GM12878 (cell line): ENCODE data around the gene AOPEP. TPM values are rescaled to one million over a fixed set of nuclear protein-coding genes. Genes with fewer than 3 reads are reported as not detected.

Source experiments
- ATAC-seq: fragments of 200-7000 bp; cut with Tn5 transposase; 3 replicates; pipeline ENCODE4 v1.9.1; 2020; ENCODE audit warnings: mild to moderate bottlenecking, moderate library complexity
- BruUV-seq: library from RNA; stranded (reverse); fragments of 400-500 nt; replicated peaks from 2 replicates; lab custom pipeline; 2021; lab: Mats Ljungman, UMichigan
- CTCF ChIA-PET: fragments of 300-600 bp; sonication (Branson Sonifier 250); formaldehyde crosslinking; extraction: SDS; loops from one replicate; lab custom pipeline; 2021; ENCODE audit warnings: inconsistent platforms; lab: Yijun Ruan, JAX
- POLR2A ChIA-PET: fragments of 350-600 bp; formaldehyde crosslinking; extraction: SDS; loops from one replicate; lab custom pipeline; 2021; ENCODE audit warnings: inconsistent platforms; lab: Charles Lee
- RAD21 ChIA-PET: fragments of 300-600 bp; sonication (Branson Sonifier 250); formaldehyde crosslinking; loops from one replicate; lab custom pipeline; 2023; ENCODE audit warnings: antibody characterized with exemption; ENCODE audit not compliant: unreplicated experiment; lab: Charles Lee
- SMC1A ChIA-PET: fragments of 300-600 bp; sonication (Branson Sonifier 250); formaldehyde crosslinking; loops from one replicate; lab custom pipeline; 2023; ENCODE audit not compliant: unreplicated experiment, uncharacterized antibody; lab: Charles Lee
- DNase-seq: peaks from one replicate; pipeline ENCODE4 v3.0.0-alpha.2; 2011; ENCODE audit warnings: low read depth, low spot score
- FAIRE-seq: peaks from 3 replicates; lab custom pipeline; 2011; peaks lifted over from hg19 to GRCh38; lab: Jason Lieb, UNC
- H2AFZ ChIP-seq: 2 replicates; pipeline ENCODE4 v1.6.0; 2011; ENCODE audit warnings: low read depth, low read length, control low read depth; ENCODE audit not compliant: control insufficient read depth
- H3K27ac ChIP-seq: 2 replicates; pipeline ENCODE4 v1.5.1; 2011; ENCODE audit warnings: control low read depth; ENCODE audit not compliant: control insufficient read depth, insufficient read depth
- H3K27me3 ChIP-seq, 2 experiments: replicated peaks in 1 of 2; 2 replicates each; pipeline versions ENCODE4 v1.6.0 to v1.6.1; 2011; ENCODE audit warnings: low read length in 1 of 2; ENCODE audit not compliant: control insufficient read depth in 2 of 2, insufficient read depth in 2 of 2
- H3K36me3 ChIP-seq, 2 experiments: 2 replicates each; pipeline ENCODE4 v1.5.1; 2011; ENCODE audit warnings: low read length in 1 of 2; ENCODE audit not compliant: control insufficient read depth in 2 of 2, insufficient read depth in 2 of 2
- H3K4me1 ChIP-seq: 2 replicates; pipeline ENCODE4 v1.6.1; 2011; ENCODE audit warnings: mild to moderate bottlenecking, low read length, moderate library complexity, mixed read lengths; ENCODE audit not compliant: control insufficient read depth, insufficient read depth
- H3K4me2 ChIP-seq: 2 replicates; pipeline ENCODE4 v1.6.0; 2011; ENCODE audit warnings: control low read depth; ENCODE audit not compliant: control insufficient read depth, insufficient read depth
- H3K4me3 ChIP-seq: fragments of 200-600 bp; sonication (generic); 2 replicates; pipeline ENCODE4 v1.5.1; 2016
- H3K79me2 ChIP-seq: 2 replicates; pipeline ENCODE4 v1.6.0; 2011; ENCODE audit warnings: low read length; ENCODE audit not compliant: control insufficient read depth, insufficient read depth
- H3K9ac ChIP-seq: 2 replicates; pipeline ENCODE4 v1.8.0; 2011; ENCODE audit warnings: low read length, control low read depth, mixed read lengths; ENCODE audit not compliant: control insufficient read depth, insufficient read depth
- H3K9me3 ChIP-seq: replicated peaks from 3 replicates; pipeline ENCODE4 v1.5.1; 2011; ENCODE audit warnings: mild to moderate bottlenecking, low read length; ENCODE audit not compliant: control insufficient read depth, insufficient read depth
- H4K20me1 ChIP-seq: 2 replicates; pipeline ENCODE4 v1.6.0; 2011; ENCODE audit not compliant: control insufficient read depth, insufficient read depth
- CBX3 ChIP-seq: fragments of 200-600 bp; sonication (generic); IDR thresholded peaks from 2 replicates; pipeline ENCODE4 v1.6.1; 2016; ENCODE audit warnings: low read depth, borderline replicate concordance
- IRF4 ChIP-seq: IDR thresholded peaks from 2 replicates; pipeline ENCODE4 v1.6.1; 2011; ENCODE audit warnings: low read depth, low read length
- MYC ChIP-seq: IDR thresholded peaks from 2 replicates; pipeline ENCODE4 v1.6.1; 2011; ENCODE audit warnings: mild to moderate bottlenecking, low read length, moderate library complexity, inconsistent platforms; ENCODE audit not compliant: insufficient read depth, insufficient replicate concordance, insufficient read length, severe bottlenecking
- NRF1 ChIP-seq: conservative IDR thresholded peaks from 2 replicates; pipeline ENCODE4 v1.6.1; 2011; ENCODE audit warnings: mild to moderate bottlenecking, low read depth, low read length, improper control_type of control experiment
- PKNOX1 ChIP-seq: fragments of 450-650 bp; IDR thresholded peaks from 2 replicates; pipeline ENCODE4 v1.6.1; 2016; ENCODE audit warnings: mild to moderate bottlenecking
- PML ChIP-seq: IDR thresholded peaks from 2 replicates; pipeline ENCODE4 v1.6.1; 2012; ENCODE audit warnings: low read length, inconsistent platforms
- PRDM15 ChIP-seq: fragments of 450-650 bp; formaldehyde crosslinking; IDR thresholded peaks from 2 replicates; pipeline ENCODE4 v1.4.0; 2020; ENCODE audit warnings: mild to moderate bottlenecking, moderate library complexity
- SREBF1 ChIP-seq: IDR thresholded peaks from 2 replicates; pipeline ENCODE4 v1.6.1; 2012; ENCODE audit warnings: mild to moderate bottlenecking, low read length
- SRF ChIP-seq, 2 experiments: IDR thresholded peaks; 2 replicates each; pipeline ENCODE4 v1.6.1; 2011; ENCODE audit warnings: low read depth in 2 of 2, low read length in 2 of 2, mild to moderate bottlenecking in 1 of 2, moderate library complexity in 1 of 2
- ZNF384 ChIP-seq: IDR thresholded peaks from 2 replicates; pipeline ENCODE4 v1.6.1; 2012; ENCODE audit warnings: low read depth, mild to moderate bottlenecking, low read length, improper control_type of control experiment, borderline replicate concordance
- WGBS: methylation state at CpG from one replicate; pipeline ENCODE4 v1.1.6; 2016; ENCODE audit warnings: low lambda C conversion rate; ENCODE audit not compliant: insufficient replicate concordance, insufficient coverage; ENCODE audit errors: missing lambda C conversion rate; 5-methylcytosine and 5-hydroxymethylcytosine counted together
- in situ Hi-C: fragments of 300-500 bp; cut with MboI; formaldehyde crosslinking; loops from 9 replicates; pipeline ENCODE4 v1.14.3; 2018; ENCODE audit warnings: mixed read lengths
- intact Hi-C: fragments of 100-400 bp; cut with micrococcal nuclease; formaldehyde crosslinking; loops from one replicate; pipeline ENCODE4 v1.14.2; 2022; ENCODE audit not compliant: unreplicated experiment
- polyA plus RNA-seq, 11 experiments: library from polyadenylated mRNA; depleted of rRNA in 4 of 11; unstranded in 6 of 11; stranded (reverse) in 5 of 11; fragments of >200 nt; fragmentation: Nextera tagmentation in 4 of 11; fragmentation: Illumina TruSeq in 1 of 11; extraction: Ambion mirVana in 4 of 11; extraction: Trizol in 1 of 11; gene quantifications; 1 replicate in 1 of 11; 2 replicates in 10 of 11; pipeline versions ENCODE4 v1.2.1 to v1.2.3, GENCODE V29; 2011 to 2016; ENCODE audit warnings: inconsistent platforms in 2 of 11, missing spikeins in 2 of 11, low read depth in 1 of 11
- total RNA-seq, 4 experiments: library from RNA; depleted of rRNA in 3 of 4; stranded (reverse); fragments of >200 nt in 3 of 4; fragmentation: Illumina TruSeq in 1 of 4; extraction: Trizol in 1 of 4; gene quantifications; 2 replicates each; pipeline versions ENCODE4 v1.2.1 to v1.2.3, GENCODE V29; 2013 to 2021
- TF ChIP-seq, protein P1 (sequence below): fragments of 450-650 bp; IDR thresholded peaks from 2 replicates; pipeline ENCODE4 v1.6.1; 2016; ENCODE audit warnings: mild to moderate bottlenecking, moderate library complexity, borderline replicate concordance
- TF ChIP-seq, protein P2 (sequence below): fragments of 450-650 bp; IDR thresholded peaks from 2 replicates; pipeline ENCODE4 v1.6.1; 2017; ENCODE audit warnings: borderline replicate concordance

Gene AOPEP
- total and polyA plus RNA-seq, 10 of the 15 experiments (the other 5 are each of a cell fraction or from before 2014, with no cell fraction given) = 2.3 to 16.9 (median 10.1) TPM

GRCh38 chr9:95077766-95078370 is 351.4 kb downstream of the AOPEP start:
- Histone ChIP-seq H3K9me3 (no peaks in the 10 kb centered on the region), H2AFZ (no peak overlapping the region), H3K27me3 (no peaks in the 10 kb centered on the region), H3K79me2 (no peaks in the 10 kb centered on the region), H3K4me2 (no peak overlapping the region), H3K36me3 (peaks cover 2 to 8% of the 10 kb centered on the region in 2 experiments; a peak in 3 of 4 replicates), H3K4me1 (no peaks in the 10 kb centered on the region), H3K27ac (no peak overlapping the region), H3K4me3 (no peak overlapping the region), H3K9ac (no peak overlapping the region), H4K20me1 (no peaks in the 10 kb centered on the region)
- RAD21 ChIA-PET = no interaction called here
- SMC1A ChIA-PET = no interaction called here
- ATAC-seq = no peak
- CTCF ChIA-PET = no interaction called here
- FAIRE-seq = no peak
- no TSS peak for BruUV-seq
- in situ Hi-C loops (no loop called here), intact Hi-C loops (no loop called here)
- POLR2A ChIA-PET = no interaction called here
- DNase-seq = no peak
- 91% methylated on average over 17 of the region's 17 CpGs for WGBS
- TF ChIP-seq PRDM15 (CRISPR knock-in tag) = no peak
- no peak for TF ChIP-seq CBX3
- TF ChIP-seq, protein P1, sequence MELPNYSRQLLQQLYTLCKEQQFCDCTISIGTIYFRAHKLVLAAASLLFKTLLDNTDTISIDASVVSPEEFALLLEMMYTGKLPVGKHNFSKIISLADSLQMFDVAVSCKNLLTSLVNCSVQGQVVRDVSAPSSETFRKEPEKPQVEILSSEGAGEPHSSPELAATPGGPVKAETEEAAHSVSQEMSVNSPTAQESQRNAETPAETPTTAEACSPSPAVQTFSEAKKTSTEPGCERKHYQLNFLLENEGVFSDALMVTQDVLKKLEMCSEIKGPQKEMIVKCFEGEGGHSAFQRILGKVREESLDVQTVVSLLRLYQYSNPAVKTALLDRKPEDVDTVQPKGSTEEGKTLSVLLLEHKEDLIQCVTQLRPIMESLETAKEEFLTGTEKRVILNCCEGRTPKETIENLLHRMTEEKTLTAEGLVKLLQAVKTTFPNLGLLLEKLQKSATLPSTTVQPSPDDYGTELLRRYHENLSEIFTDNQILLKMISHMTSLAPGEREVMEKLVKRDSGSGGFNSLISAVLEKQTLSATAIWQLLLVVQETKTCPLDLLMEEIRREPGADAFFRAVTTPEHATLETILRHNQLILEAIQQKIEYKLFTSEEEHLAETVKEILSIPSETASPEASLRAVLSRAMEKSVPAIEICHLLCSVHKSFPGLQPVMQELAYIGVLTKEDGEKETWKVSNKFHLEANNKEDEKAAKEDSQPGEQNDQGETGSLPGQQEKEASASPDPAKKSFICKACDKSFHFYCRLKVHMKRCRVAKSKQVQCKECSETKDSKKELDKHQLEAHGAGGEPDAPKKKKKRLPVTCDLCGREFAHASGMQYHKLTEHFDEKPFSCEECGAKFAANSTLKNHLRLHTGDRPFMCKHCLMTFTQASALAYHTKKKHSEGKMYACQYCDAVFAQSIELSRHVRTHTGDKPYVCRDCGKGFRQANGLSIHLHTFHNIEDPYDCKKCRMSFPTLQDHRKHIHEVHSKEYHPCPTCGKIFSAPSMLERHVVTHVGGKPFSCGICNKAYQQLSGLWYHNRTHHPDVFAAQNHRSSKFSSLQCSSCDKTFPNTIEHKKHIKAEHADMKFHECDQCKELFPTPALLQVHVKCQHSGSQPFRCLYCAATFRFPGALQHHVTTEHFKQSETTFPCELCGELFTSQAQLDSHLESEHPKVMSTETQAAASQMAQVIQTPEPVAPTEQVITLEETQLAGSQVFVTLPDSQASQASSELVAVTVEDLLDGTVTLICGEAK = no peak
- TF ChIP-seq, protein P2, sequence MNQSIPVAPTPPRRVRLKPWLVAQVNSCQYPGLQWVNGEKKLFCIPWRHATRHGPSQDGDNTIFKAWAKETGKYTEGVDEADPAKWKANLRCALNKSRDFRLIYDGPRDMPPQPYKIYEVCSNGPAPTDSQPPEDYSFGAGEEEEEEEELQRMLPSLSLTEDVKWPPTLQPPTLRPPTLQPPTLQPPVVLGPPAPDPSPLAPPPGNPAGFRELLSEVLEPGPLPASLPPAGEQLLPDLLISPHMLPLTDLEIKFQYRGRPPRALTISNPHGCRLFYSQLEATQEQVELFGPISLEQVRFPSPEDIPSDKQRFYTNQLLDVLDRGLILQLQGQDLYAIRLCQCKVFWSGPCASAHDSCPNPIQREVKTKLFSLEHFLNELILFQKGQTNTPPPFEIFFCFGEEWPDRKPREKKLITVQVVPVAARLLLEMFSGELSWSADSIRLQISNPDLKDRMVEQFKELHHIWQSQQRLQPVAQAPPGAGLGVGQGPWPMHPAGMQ = no peak
- TF ChIP-seq SRF (IDR thresholded peaks at IDR 0.05; ENCODE audit: low read depth in 2 of 2, low read length in 2 of 2) = no peak
- no peak for TF ChIP-seq IRF4
- TF ChIP-seq ZNF384 = no peak
- no peak for TF ChIP-seq NRF1
- no peak for TF ChIP-seq PML
- TF ChIP-seq SREBF1 = no peak
- TF ChIP-seq PKNOX1 = no peak
- TF ChIP-seq MYC = no peak
